Activated CD8-positive, alpha-beta memory T cell treated with anti-CD3 and anti-CD28 coated beads for 1 hour (primary cell): ENCODE measurements around the gene NADSYN1.

Source experiments
- DNase-seq, 2 donors: peaks; one replicate each; pipeline ENCODE4 v3.0.0-alpha.2; 2020; ENCODE audit warnings: low read depth in 1 of 2; ENCODE audit errors: extremely low read depth in 1 of 2

NADSYN1 gene

DNA sequence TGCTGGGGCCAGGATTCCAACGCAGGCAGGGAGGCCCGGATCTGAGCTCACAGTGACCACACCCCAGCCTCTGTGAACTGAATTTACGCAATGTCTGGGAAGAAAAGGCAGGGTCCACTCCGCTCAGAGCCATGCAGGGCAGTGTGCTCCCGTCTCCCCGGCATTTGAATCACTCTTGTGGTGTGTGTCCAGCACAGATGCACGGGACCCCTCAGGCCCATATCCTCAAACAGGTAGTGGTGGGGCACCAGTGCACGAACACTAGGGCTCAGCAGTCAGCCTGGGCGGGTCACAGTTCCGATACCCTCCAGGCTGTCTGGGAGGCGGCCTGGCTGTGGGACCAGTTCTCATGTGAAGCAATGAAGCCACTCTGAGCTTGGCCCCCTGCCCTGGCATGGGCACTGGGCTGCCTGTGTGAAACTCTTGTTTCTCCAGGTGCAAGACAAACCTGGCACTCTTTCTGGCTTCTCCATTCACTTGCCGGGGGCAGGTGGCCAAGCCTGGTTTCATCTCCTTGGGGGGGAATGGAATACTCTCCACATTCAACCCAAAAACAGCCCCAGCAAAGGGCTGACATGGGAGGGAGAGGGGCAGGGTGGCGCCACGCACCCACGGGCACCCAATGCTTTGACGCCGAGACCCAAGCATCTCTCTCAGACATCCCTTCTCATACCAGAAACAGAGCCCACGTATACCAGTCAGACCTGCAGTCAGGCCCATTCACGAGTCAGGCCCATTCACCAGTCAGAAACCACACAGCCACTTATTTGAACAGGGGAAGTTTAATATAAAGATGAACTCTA lies 19.2 kb upstream of the NADSYN1 start:
- DNase-seq, result no peak

- no peak for DNase-seq
Measured at GRCh38 chr11:71434576-71435130, 18.4 kb upstream of the NADSYN1 start.

GRCh38 chr11:71435278-71435951 lies 17.6 kb upstream of the NADSYN1 start:
- DNase-seq, result no peak

- no peak for DNase-seq
Measured at GRCh38 chr11:71436861-71437260, 16.1 kb upstream of the NADSYN1 start.

- no peak for DNase-seq
Measured at GRCh38 chr11:71437399-71437798, 15.6 kb upstream of the NADSYN1 start.

- DNase-seq, result no peak
Measured at GRCh38 chr11:71437879-71438278, 15.1 kb upstream of the NADSYN1 start.

DNA sequence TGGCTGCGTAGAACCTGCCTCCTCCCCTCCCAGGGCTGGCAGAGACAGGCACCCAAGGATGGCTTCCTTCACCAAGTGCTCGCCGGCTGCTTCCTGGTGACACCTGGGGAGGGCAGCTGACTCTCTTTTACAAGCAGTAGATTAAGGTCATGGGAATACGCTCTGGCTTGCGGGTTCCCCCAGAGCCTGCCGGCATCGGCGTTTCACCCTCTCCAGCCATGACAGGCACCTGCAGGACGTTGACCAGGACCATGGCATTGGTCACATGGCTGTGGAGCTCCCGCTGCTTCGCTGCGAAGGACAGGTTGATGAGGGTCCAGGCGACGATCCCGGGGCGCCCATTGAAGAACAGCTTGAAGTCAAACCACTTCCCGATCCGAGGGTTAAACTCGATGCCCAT lies 14.4 kb upstream of the NADSYN1 start:
- no peak for DNase-seq

GRCh38 chr11:71440021-71440755 lies 12.8 kb upstream of the NADSYN1 start:
- no peak for DNase-seq

GRCh38 chr11:71441251-71441650 lies 11.8 kb upstream of the NADSYN1 start:
- DNase-seq, result no peak

- no peak for DNase-seq
Measured at GRCh38 chr11:71442123-71442522, 10.9 kb upstream of the NADSYN1 start.

GRCh38 chr11:71442880-71443279 lies 10.1 kb upstream of the NADSYN1 start:
- no peak for DNase-seq

DNA sequence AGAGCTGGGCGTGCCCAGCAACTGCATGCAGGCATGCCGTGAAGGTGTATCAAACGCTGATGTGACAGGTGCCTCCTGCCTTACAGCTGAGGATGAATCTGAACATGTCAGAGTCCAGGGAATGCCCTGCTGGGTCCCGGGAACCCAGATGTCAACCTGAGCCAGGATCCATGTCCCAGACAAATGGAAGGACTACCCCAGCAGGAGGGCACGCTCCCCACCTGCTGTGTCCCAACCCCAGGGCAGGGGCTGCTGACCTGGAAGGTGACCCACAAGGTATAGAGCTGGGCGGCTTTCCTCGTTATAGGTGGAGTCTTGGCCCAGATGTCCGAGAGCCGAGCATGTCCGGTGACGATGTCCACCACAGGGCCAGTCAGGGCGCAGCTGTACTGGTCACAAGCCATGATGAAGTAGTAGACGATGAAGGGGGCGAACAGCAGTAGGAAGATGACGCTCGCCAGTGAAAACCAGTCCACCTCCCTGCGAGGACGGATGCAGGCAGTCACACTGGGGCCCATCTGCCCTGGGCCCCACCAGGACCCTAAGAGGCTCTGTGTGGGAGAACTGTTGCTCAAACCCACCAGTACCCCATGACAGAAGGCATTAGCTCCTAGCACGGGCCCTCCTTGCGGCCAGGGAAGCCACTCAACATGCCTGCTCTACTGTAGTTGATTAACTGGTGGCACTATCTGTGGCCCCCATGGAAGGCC lies 9.1 kb upstream of the NADSYN1 start:
- DNase-seq, result no peak

- no peak for DNase-seq
Measured at GRCh38 chr11:71444811-71445210, 8.2 kb upstream of the NADSYN1 start.

DNA sequence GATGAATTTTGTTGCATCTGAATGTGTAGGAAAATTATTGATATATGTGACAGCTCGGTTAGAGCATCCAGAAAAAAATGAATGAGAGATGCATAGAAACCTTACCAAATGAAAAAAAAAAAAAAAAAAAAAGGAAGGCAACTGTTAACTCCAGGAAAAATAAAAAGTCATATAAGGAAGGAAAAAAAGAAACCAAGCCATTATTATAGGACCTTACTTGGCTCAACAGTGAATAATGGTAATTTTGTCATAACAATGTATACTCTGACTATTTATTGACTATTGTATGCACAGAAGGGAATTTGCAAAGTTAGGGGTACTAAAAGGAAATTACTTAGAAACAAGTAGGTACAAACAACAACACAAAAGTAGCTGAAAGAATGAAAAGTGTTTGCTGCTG lies 6.9 kb upstream of the NADSYN1 start:
- DNase-seq, result no peak

DNA sequence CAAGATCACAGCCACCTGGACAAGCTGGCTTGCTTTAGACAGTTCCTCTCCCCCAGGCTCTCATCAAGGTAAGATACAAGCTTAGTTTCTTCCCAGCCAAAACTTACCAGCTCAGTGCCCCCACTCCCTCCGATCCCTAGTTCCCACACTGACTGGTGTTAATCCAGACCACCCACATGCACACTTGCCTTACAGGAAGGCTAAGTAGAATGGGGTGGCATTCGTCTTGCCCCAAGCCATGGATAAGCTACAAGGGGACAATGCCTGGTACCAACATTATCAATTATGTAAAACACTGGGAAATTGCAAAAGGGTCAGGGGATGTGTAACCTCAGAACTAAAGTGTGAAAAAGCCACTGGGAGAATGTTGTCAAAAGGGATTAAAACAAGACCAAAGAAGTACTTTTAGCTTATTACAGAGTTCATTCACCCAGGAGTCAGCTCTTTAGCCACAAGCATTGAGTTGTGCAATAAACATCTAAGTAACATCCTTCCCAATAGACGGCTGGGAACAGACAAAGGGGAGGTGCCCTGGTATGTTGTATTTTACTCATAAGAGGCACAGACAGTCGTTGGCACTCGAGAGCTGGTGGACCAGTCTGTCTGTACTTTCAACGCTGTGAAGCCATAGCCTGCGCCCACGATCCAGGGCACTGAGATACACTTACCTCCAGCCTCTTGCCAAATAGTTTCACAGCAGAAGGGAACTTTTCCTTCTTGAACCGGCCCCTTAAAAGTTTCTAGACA lies 5.9 kb upstream of the NADSYN1 start:
- DNase-seq, result no peak

DNA sequence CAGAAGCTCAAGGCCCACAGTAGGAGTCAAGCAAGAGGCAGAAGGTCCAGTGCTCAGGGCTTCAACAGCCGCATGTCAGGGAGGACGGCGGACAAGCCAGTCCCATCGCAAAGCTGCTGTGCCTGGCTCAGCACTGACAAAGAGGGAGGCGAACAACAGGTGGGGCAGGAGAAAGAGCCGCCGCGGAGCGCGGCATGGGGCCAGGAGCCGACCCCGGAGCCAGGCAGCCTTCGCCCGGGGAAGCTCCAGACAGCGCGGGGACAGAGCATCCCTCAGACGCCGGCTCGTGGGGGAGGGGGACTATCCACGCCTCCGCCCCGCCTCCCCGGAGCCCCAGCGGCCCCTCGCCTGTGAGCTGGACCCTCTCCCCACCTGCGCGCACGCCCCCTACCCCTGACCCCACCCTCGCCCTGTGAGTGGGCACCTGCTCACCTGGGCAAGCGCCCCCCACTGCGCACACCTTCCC lies 5.2 kb upstream of the NADSYN1 start:
- DNase-seq, result peak in 1 of 2 donors; percentile 28

DNA sequence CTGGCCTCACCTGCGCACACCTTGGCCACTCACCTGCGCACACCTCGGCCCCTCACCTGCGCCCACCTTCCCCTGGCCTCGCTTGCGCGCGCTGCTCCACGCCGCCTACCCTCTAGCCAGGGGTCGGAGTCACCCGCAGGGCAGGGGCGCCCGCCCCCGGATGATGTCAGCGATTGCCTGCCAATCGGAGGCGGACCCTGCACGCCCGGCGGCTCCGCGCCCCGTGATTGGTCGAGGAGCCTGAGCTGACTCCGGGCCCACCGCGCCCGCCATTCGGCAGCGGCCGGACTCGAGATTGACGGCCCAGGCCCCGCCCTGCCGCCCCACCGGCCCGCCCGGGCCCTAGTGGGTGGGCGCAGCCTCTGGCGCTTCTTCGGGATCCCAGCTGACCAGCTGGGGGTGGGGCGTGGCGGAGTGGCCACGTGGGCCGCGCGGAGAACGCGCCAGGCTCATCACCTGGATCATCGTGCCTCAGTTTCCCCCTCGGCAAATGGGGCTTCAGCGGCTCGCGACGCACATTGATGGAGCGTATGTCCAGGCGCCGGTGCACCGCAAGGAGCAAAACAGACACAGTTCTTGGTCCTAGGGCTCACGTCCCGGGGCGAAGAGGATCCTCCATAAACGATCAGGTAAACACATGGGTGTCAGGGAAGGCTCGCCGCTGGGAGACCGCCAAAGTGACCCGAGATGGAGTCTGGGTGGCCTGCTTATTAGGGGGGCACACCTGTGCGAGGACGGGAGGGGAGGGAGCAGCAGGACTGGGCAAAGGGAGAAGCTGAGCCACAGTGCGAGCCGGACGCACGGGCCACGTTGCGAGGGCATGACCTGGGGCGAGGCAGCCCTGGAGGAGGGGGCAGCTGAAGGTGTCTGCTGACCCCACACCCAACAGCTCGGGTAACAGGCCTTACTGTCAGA lies 4.5 kb upstream of the NADSYN1 start, which contains the start of gene DHCR7:
Gene DHCR7 (minus strand): TSS at position 137 of the 915 bp plus-strand sequence. CDS start 3,441 bp downstream, outside the sequence.
- peak; percentile 78 to 89 for DNase-seq

GRCh38 chr11:71449596-71449995 lies 3.4 kb upstream of the NADSYN1 start:
- DNase-seq, result no peak

DNA sequence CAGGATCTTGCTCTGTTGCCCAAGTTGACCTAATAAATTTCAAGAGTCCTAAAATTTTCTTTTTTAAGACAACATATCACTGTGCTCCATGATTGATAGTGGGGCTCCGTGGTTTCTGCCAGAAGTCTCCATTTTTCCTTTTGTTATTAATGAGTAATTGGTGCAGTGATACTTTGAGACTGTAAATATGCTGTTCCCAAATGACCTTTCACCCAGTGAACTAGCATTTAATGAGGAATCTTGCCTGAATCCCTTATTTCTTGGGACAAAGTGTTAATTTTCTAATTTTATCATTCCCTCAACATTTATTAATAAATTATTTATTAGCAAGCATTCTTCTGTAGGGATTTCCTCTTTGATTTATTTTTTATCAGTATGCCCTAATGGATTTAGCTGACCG lies 2.5 kb upstream of the NADSYN1 start:
- no peak for DNase-seq
